Stimulated activated CD8-positive, alpha-beta memory T cell treated with anti-CD3 and anti-CD28 coated beads, Interleukin-2, amount 100 ng/mL, for 48 hours (primary cell): ENCODE data around the gene TRAF7.

Experiments used
- DNase-seq, 2 donors: peaks; one replicate each; pipeline ENCODE4 v3.0.0-alpha.2; 2020; ENCODE audit warnings: low read depth in 2 of 2

TRAF7 gene

GRCh38 chr16:2147981-2148671 lies 7.5 kb upstream of the TRAF7 start, which contains the start of gene RAB26:
TSS of gene RAB26 (plus strand) at chr16:2148625. CDS start at chr16:2148784, 159 bp downstream.
- DNase-seq = peak in 1 of 2 donors; percentile 32

- peak in 1 of 2 donors; percentile 23 for DNase-seq
These were observed 6.6 kb upstream of the TRAF7 start for GRCh38 chr16:2148714-2149629.

- DNase-seq = peak in 1 of 2 donors; percentile 33
These were observed 5.8 kb upstream of the TRAF7 start for GRCh38 chr16:2149630-2150417.

DNA sequence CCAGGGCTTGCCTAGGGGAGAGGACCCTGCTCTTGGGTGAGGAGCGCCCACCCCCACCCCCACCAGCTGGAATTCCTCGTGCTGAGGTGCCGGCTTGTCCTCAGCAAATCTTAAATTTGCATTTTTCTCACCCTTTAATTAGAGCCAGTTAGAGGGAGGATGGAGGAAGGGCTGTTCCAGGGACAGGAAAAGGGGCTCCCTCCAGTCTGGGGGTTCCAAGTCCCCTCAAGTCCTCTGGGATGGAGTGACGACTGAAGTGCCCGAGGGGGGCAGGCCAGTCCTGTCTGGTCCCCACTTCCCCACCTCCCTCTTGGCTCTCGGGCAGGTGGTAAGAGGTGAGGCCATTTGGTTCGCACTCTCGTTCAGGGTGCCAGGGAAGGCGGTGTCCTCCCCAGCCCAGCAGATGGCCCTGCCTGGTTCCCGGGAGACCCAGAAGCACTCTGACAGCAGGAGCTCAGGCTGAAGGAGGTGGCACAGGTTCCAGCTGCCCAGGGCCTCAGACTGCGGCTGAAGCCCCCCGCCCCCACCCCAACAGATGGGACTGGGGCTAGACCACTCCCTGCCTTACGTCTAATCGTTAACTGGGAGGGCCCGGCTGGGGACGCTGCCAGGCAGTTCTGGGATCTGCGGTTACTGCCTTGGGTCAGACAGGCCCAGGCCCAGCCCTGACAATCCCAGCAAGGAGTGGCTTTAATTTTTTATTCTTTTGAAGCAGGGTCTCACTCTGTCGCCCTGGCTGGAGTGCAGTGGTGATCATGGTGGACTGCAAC lies 5.0 kb upstream of the TRAF7 start:
- peak in 1 of 2 donors; percentile 33 for DNase-seq

GRCh38 chr16:2151188-2152091 lies 4.1 kb upstream of the TRAF7 start:
- DNase-seq = peak in 1 of 2 donors; percentile 12

DNA sequence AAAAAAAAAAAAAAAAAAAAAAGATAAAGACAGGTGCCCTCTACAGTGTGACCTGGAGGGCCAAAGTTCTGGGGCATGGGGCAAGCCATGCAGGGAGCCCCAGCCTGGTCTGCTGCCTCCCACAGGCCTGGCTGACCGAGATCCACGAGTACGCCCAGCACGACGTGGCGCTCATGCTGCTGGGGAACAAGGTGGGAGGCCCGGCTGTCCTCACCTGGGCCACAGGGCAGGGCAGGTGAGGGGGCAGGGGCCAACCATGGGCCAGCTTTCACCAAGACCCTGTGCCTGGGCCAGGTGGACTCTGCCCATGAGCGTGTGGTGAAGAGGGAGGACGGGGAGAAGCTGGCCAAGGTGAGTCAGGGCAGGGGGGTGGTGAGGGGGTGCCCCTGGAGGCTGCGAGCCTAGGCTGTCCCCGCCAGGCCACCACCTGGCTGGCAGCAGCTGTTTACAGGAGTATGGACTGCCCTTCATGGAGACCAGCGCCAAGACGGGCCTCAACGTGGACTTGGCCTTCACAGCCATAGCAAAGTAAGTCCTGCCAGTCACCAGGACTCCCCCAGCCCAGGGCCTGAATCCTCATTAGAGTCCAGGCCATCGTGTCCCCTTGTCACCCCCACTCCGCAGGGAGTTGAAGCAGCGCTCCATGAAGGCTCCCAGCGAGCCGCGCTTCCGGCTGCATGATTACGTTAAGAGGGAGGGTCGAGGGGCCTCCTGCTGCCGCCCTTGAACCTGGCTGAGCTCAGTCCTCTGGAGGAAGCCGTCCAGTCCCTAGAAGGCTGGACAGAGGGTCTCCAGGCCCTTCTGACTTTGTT lies 2.7 kb upstream of the TRAF7 start:
- peak in 1 of 2 donors; percentile 20 for DNase-seq

GRCh38 chr16:2154533-2155090 lies 970 bp upstream of the TRAF7 start:
- no peak for DNase-seq

- DNase-seq = no peak
These were observed 631 bp downstream of the TRAF7 start for GRCh38 chr16:2155977-2156848.

- DNase-seq = no peak
These were observed 1.3 kb downstream of the TRAF7 start for GRCh38 chr16:2156849-2157224.

GRCh38 chr16:2157480-2158261 lies 2.1 kb downstream of the TRAF7 start:
- no peak for DNase-seq

GRCh38 chr16:2158262-2158638 lies 2.7 kb downstream of the TRAF7 start:
- no peak for DNase-seq

- DNase-seq = no peak
These were observed 3.7 kb downstream of the TRAF7 start for GRCh38 chr16:2159175-2159838.

- DNase-seq = no peak
These were observed 5.5 kb downstream of the TRAF7 start for GRCh38 chr16:2160915-2161551.

DNA sequence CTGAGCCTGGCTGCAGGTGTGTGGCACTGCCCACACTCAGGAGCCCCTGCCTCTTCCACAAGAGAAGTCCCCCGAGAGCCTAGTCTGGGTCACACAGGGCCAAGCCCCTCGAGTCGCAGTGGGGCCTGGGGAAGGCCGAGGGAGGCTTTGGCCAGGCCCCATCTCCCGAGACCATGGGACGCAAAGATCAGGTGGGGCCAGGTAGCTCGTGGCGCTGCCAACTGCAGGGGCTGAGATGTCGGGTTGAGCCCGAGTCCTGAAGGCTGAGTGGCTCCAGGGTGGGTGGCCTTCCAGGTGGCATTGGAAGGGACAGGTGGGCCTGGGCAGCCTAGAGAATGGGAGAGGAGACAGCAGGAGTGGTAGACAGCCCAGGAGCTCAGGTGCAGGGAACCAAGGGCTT lies 6.3 kb downstream of the TRAF7 start:
- DNase-seq = no peak

- DNase-seq = no peak
These were observed 7.1 kb downstream of the TRAF7 start for GRCh38 chr16:2162676-2163118.

GRCh38 chr16:2163211-2163881 lies 7.8 kb downstream of the TRAF7 start:
- no peak for DNase-seq
